Keratinocyte (primary cell): ENCODE data around the gene NUP153. TPM values are rescaled to one million over a fixed set of nuclear protein-coding genes. Genes with fewer than 3 reads are reported as not detected.
"Not testable (repeated sequence)": the region's sequence is repeated elsewhere in the genome, so short reads cannot be mapped to it uniquely, and the experiment has no call there.

Source experiments
- DNase-seq: peaks from one replicate; pipeline ENCODE4 v3.0.0-alpha.2; 2011; ENCODE audit warnings: low read depth, missing footprints, low spot score
- FAIRE-seq: peaks from 2 replicates; lab custom pipeline; 2011; peaks lifted over from hg19 to GRCh38; lab: Jason Lieb, UNC
- H2AFZ ChIP-seq: 2 replicates; pipeline ENCODE4 v1.6.0; 2012; ENCODE audit warnings: low read length, control low read depth, inconsistent platforms; ENCODE audit not compliant: control insufficient read depth
- H3K27ac ChIP-seq: 2 replicates; pipeline ENCODE4 v1.5.1; 2011; ENCODE audit warnings: low read length; ENCODE audit not compliant: control insufficient read depth, insufficient read depth
- H3K27me3 ChIP-seq: 3 replicates; pipeline ENCODE4 v1.6.0; 2011; ENCODE audit warnings: low read length; ENCODE audit not compliant: control insufficient read depth, insufficient read depth; ENCODE audit errors: extremely low read depth
- H3K36me3 ChIP-seq, 2 experiments: 2 replicates in 1 of 2; 3 replicates in 1 of 2; pipeline ENCODE4 v1.5.1; 2011; ENCODE audit warnings: low read length in 2 of 2, mild to moderate bottlenecking in 1 of 2; ENCODE audit not compliant: control insufficient read depth in 2 of 2, insufficient read depth in 2 of 2; ENCODE audit errors: extremely low read depth in 1 of 2
- H3K4me1 ChIP-seq: 3 replicates; pipeline ENCODE4 v1.5.1; 2011; ENCODE audit warnings: low read length; ENCODE audit not compliant: control insufficient read depth, insufficient read depth; ENCODE audit errors: extremely low read depth
- H3K4me2 ChIP-seq: 3 replicates; pipeline ENCODE4 v1.6.0; 2011; ENCODE audit warnings: low read depth, low read length; ENCODE audit not compliant: control insufficient read depth, insufficient read depth; ENCODE audit errors: extremely low read depth
- H3K4me3 ChIP-seq, 3 experiments: fragments of 200-600 bp in 1 of 3; sonication (generic) in 1 of 3; 2 replicates in 2 of 3; 3 replicates in 1 of 3; pipeline ENCODE4 v1.5.1; 2011 to 2016; ENCODE audit warnings: low read length in 3 of 3, mild to moderate bottlenecking in 3 of 3, control low read depth in 2 of 3, inconsistent platforms in 1 of 3, low read depth in 1 of 3, mixed read lengths in 1 of 3, mixed run types in 1 of 3, moderate library complexity in 1 of 3; ENCODE audit not compliant: control insufficient read depth in 2 of 3, insufficient read depth in 2 of 3; ENCODE audit errors: extremely low read depth in 1 of 3
- H3K79me2 ChIP-seq: 2 replicates; pipeline ENCODE4 v1.6.0; 2012; ENCODE audit warnings: low read length; ENCODE audit not compliant: control insufficient read depth, insufficient read depth
- H3K9ac ChIP-seq: 3 replicates; pipeline ENCODE4 v1.6.0; 2011; ENCODE audit warnings: low read length; ENCODE audit not compliant: control insufficient read depth, insufficient read depth; ENCODE audit errors: extremely low read depth
- H3K9me1 ChIP-seq: 3 replicates; pipeline ENCODE4 v1.6.0; 2011; ENCODE audit warnings: low read length; ENCODE audit not compliant: control insufficient read depth, insufficient read depth; ENCODE audit errors: extremely low read depth
- H3K9me3 ChIP-seq: 2 replicates; pipeline ENCODE4 v1.5.1; 2012; ENCODE audit warnings: low read depth, low read length; ENCODE audit not compliant: control insufficient read depth
- H4K20me1 ChIP-seq: 3 replicates; pipeline ENCODE4 v1.6.0; 2011; ENCODE audit warnings: low read length; ENCODE audit not compliant: control insufficient read depth, insufficient read depth; ENCODE audit errors: extremely low read depth
- EZH2 ChIP-seq: IDR thresholded peaks from one replicate; pipeline ENCODE4 v1.6.1; 2012; ENCODE audit warnings: inconsistent platforms, mild to moderate bottlenecking, low read length, moderate library complexity
- dilution Hi-C: fragments of 300-500 bp; cut with MboI; formaldehyde crosslinking; loops from one replicate; pipeline ENCODE4 v1.7.0; 2020; ENCODE audit warnings: low sequenced_read_pairs; ENCODE audit not compliant: extremely low pct_ligation_motif_present
- polyA minus RNA-seq, 3 experiments: library from RNA; depleted of rRNA, polyadenylated mRNA; stranded (reverse); fragments of >200 nt; gene quantifications; 1 replicate in 1 of 3; 2 replicates in 1 of 3; 3 replicates in 1 of 3; pipeline ENCODE4 v1.2.3, GENCODE V29; 2011
- polyA plus RNA-seq, 5 experiments: library from polyadenylated mRNA; depleted of rRNA in 3 of 5; stranded (reverse) in 3 of 5; stranded (forward) in 1 of 5; unstranded in 1 of 5; fragments of >200 nt; gene quantifications; 1 replicate in 1 of 5; 2 replicates in 3 of 5; 3 replicates in 1 of 5; pipeline versions ENCODE4 v1.2.1 to v1.2.3, GENCODE V29; 2011 to 2012; ENCODE audit warnings: missing spikeins in 2 of 5, low read depth in 1 of 5, low replicate concordance in 1 of 5
- TF ChIP-seq, protein P1 (sequence below), 3 experiments: IDR thresholded peaks in 1 of 3; conservative IDR thresholded peaks in 1 of 3; optimal IDR thresholded peaks in 1 of 3; 2 replicates in 2 of 3; 3 replicates in 1 of 3; pipeline versions ENCODE3 to v1.5.1; 2011; ENCODE audit warnings: low read length in 3 of 3, mild to moderate bottlenecking in 3 of 3, moderate library complexity in 2 of 3, control low read depth in 1 of 3, inconsistent platforms in 1 of 3; ENCODE audit not compliant: insufficient read depth in 2 of 3; ENCODE audit errors: extremely low read depth in 1 of 3

The NUP153 gene
- 20.9 to 29.0 TPM (median 27.6 TPM) in 3 replicates for polyA plus RNA-seq
- 6.4 TPM for polyA plus RNA-seq (2011; ENCODE audit: low read depth)
- polyA plus RNA-seq (2011; cell fraction: cytosol; rRNA removed) = 12.0 and 24.5 TPM in 2 replicates
- polyA plus RNA-seq (2011; cell fraction: nucleus; rRNA removed) = 37.2 and 42.7 TPM in 2 replicates
- 15.4 and 22.2 TPM in 2 replicates for polyA plus RNA-seq (2012; ENCODE audit: low replicate concordance)
- polyA minus RNA-seq = 22.5 to 46.2 TPM (median 32.9 TPM) in 3 replicates
- polyA minus RNA-seq (2011; cell fraction: cytosol; rRNA and poly(A)+ RNA removed) = 18.8 TPM
- polyA minus RNA-seq (2011; cell fraction: nucleus; rRNA and poly(A)+ RNA removed) = 34.7 and 54.9 TPM in 2 replicates

DNA sequence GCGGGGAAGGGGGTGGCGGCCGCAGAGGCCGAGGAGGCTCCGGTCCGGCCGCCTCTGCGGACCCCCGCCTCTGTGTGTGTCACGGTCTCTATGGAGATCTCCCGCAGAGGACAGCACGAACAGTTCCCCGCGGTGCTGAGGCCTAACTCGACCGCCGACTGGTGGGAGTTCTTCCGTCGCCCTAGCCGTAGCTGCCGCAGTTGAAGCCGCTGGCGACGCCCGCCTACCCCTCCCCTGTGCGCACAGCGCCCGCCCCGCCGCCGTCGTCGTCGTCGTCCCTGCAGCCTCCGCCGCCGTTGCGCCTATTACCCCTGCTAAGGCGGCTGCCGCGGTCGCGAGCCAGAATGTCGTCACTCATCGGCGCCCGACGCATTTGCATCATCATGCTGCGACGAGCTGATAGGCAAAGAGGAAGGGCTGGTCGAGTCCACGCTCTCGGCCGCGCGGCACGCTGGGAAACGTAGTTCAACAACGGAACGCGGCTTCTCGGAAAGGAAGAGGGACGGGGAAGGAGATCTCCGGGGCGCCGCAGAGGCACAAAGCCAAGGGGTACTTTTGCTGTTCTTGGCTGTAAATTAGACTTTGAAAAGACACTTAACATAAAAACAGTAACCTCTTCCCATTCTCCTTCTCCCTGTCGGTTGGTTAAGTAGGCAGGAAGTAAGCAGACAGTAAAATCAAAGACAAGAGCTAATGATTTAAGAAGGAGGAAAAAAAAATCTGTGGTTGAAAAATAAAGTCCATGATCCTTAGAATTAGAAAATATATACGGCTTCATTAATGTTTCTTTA lies at the start of gene NUP153:
Gene NUP153 (minus strand): TSS at position 346 of the 791 bp plus-strand sequence. CDS start 538 bp downstream, outside the sequence.
- dilution Hi-C loops = no loop called here
- peak within 1 kb of the TSS; percentile 81 to 95 (median 83) for H3K4me3 ChIP-seq
- no peaks in the 10 kb centered on the region for H3K27me3 ChIP-seq
- peak within 1 kb of the TSS; percentile 87 for H3K27ac ChIP-seq
- FAIRE-seq = peak; percentile 84
- peak within 1 kb of the TSS; percentile 91 for H3K4me2 ChIP-seq
- H3K9me3 ChIP-seq = no peaks in the 10 kb centered on the region
- TF ChIP-seq, protein P1, sequence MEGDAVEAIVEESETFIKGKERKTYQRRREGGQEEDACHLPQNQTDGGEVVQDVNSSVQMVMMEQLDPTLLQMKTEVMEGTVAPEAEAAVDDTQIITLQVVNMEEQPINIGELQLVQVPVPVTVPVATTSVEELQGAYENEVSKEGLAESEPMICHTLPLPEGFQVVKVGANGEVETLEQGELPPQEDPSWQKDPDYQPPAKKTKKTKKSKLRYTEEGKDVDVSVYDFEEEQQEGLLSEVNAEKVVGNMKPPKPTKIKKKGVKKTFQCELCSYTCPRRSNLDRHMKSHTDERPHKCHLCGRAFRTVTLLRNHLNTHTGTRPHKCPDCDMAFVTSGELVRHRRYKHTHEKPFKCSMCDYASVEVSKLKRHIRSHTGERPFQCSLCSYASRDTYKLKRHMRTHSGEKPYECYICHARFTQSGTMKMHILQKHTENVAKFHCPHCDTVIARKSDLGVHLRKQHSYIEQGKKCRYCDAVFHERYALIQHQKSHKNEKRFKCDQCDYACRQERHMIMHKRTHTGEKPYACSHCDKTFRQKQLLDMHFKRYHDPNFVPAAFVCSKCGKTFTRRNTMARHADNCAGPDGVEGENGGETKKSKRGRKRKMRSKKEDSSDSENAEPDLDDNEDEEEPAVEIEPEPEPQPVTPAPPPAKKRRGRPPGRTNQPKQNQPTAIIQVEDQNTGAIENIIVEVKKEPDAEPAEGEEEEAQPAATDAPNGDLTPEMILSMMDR (optimal IDR thresholded peaks at IDR 0.05 in 1 of 3, IDR thresholded peaks at IDR 0.05 in 1 of 3, conservative IDR thresholded peaks at IDR 0.05 in 1 of 3; ENCODE audit: extremely low read depth in 1 of 3, insufficient read depth in 2 of 3, low read length in 3 of 3) = no peak
- TF ChIP-seq EZH2 = no peak
- H3K9me1 ChIP-seq = no peaks in the 10 kb centered on the region
- H3K9ac ChIP-seq = peak within 1 kb of the TSS; percentile 98
- H2AFZ ChIP-seq = peak within 1 kb of the TSS; percentile 73
- H3K79me2 ChIP-seq = peaks cover 47% of the 10 kb centered on the region
- H3K36me3 ChIP-seq = no peaks in the 10 kb centered on the region
- peak; percentile 77 for DNase-seq
- peaks cover 33% of the 10 kb centered on the region for H3K4me1 ChIP-seq
- peaks cover 9% of the 10 kb centered on the region for H4K20me1 ChIP-seq

- dilution Hi-C loops = no loop called here
- no peak overlapping the region for H3K27ac ChIP-seq
- no peak overlapping the region for H2AFZ ChIP-seq
- H3K9me3 ChIP-seq = no peaks in the 10 kb centered on the region
- FAIRE-seq = no peak
- no peak overlapping the region for H3K9ac ChIP-seq
- H3K9me1 ChIP-seq = no peaks in the 10 kb centered on the region
- H3K4me3 ChIP-seq = no peak overlapping the region
- H3K36me3 ChIP-seq = peaks cover 3 to 5% of the 10 kb centered on the region in 2 experiments
- no peaks in the 10 kb centered on the region for H4K20me1 ChIP-seq
- TF ChIP-seq, protein P1 (optimal IDR thresholded peaks at IDR 0.05 in 1 of 3, IDR thresholded peaks at IDR 0.05 in 1 of 3, conservative IDR thresholded peaks at IDR 0.05 in 1 of 3; ENCODE audit: extremely low read depth in 1 of 3, insufficient read depth in 2 of 3, low read length in 3 of 3) = no peak
- TF ChIP-seq EZH2 = no peak
- no peak for DNase-seq
- H3K27me3 ChIP-seq = no peaks in the 10 kb centered on the region
- H3K4me1 ChIP-seq = no peaks in the 10 kb centered on the region
- H3K79me2 ChIP-seq = no peaks in the 10 kb centered on the region
- no peak overlapping the region for H3K4me2 ChIP-seq
These were observed 47.5 kb upstream of the NUP153 start for GRCh38 chr6:17754254-17754653.

GRCh38 chr6:17745324-17745723 lies 38.6 kb upstream of the NUP153 start:
- FAIRE-seq, H3K27me3 ChIP-seq, H4K20me1 ChIP-seq, H3K4me2 ChIP-seq, dilution Hi-C loops, H3K4me3 ChIP-seq, H3K36me3 ChIP-seq, H3K9me3 ChIP-seq, DNase-seq, H2AFZ ChIP-seq, H3K27ac ChIP-seq, H3K4me1 ChIP-seq, H3K9me1 ChIP-seq, H3K79me2 ChIP-seq, H3K9ac ChIP-seq: not testable (repeated sequence)
